PC-9 (cell line): ENCODE data around the gene CYP3A7.

Experiments used
- CTCF ChIP-seq: fragments of 200-600 bp; sonication (generic); conservative IDR thresholded peaks from 2 replicates; pipeline ENCODE4 v1.6.1; 2017; ENCODE audit warnings: mixed run types, antibody characterized with exemption, mild to moderate bottlenecking, moderate library complexity
- EZH2 ChIP-seq: fragments of 200-600 bp; sonication (generic); IDR thresholded peaks from 2 replicates; pipeline ENCODE4 v1.8.0; 2017; ENCODE audit warnings: antibody characterized with exemption, low read depth

- no peak for TF ChIP-seq CTCF
- TF ChIP-seq EZH2 = no peak
Observed at GRCh38 chr7:99752356-99752755, 17.4 kb upstream of the CYP3A7 start.
